Measurements from ENCODE around the gene WWC2.
A peak's percentile ranks its signal among the peaks of the same experiment; 100 is the strongest.

The WWC2 gene

GRCh38 chr4:183261953-183262775, 163.1 kb downstream of the WWC2 start:
- DNase-seq, result peak; percentile 64 to 67

- no peak for DNase-seq
These were observed 163.7 kb downstream of the WWC2 start for GRCh38 chr4:183262776-183263100.

GRCh38 chr4:183263787-183264386, 164.8 kb downstream of the WWC2 start:
- no peak for DNase-seq

- DNase-seq, result no peak
These were observed 165.6 kb downstream of the WWC2 start for GRCh38 chr4:183264614-183265013.

- no peak for DNase-seq
These were observed 167.3 kb downstream of the WWC2 start for GRCh38 chr4:183266371-183266770.

GRCh38 chr4:183268556-183268955, 169.5 kb downstream of the WWC2 start:
- DNase-seq, result no peak

GRCh38 chr4:183272384-183272783, 173.3 kb downstream of the WWC2 start:
- no peak for DNase-seq

- DNase-seq, result no peak
These were observed 177.0 kb downstream of the WWC2 start for GRCh38 chr4:183276106-183276505.

GRCh38 chr4:183284258-183284785, 185.3 kb downstream of the WWC2 start:
- no peak for DNase-seq

- no peak for DNase-seq
These were observed 185.9 kb downstream of the WWC2 start for GRCh38 chr4:183284965-183285364.

- no peak for DNase-seq
These were observed 186.8 kb downstream of the WWC2 start for GRCh38 chr4:183285886-183286285.

- DNase-seq, result no peak
These were observed 187.7 kb downstream of the WWC2 start for GRCh38 chr4:183286590-183287308.

- DNase-seq, result no peak
These were observed 188.2 kb downstream of the WWC2 start for GRCh38 chr4:183287309-183287659.

GRCh38 chr4:183287677-183288076, 188.6 kb downstream of the WWC2 start:
- DNase-seq, result no peak

GRCh38 chr4:183288955-183289354, 189.9 kb downstream of the WWC2 start:
- DNase-seq, result no peak

- DNase-seq, result no peak
These were observed 190.6 kb downstream of the WWC2 start for GRCh38 chr4:183289688-183290087.

- no peak for DNase-seq
These were observed 192.0 kb downstream of the WWC2 start for GRCh38 chr4:183291070-183291469.

GRCh38 chr4:183295711-183296110, 196.7 kb downstream of the WWC2 start:
- no peak for DNase-seq

GRCh38 chr4:183297675-183298074, 198.6 kb downstream of the WWC2 start:
- DNase-seq, result no peak

GRCh38 chr4:183299464-183299863, 200.4 kb downstream of the WWC2 start:
- DNase-seq, result no peak

- DNase-seq, result no peak
These were observed 201.0 kb downstream of the WWC2 start for GRCh38 chr4:183300070-183300469.

GRCh38 chr4:183300655-183301054, 201.6 kb downstream of the WWC2 start:
- DNase-seq, result no peak

GRCh38 chr4:183303301-183303700, 204.2 kb downstream of the WWC2 start:
- no peak for DNase-seq

- no peak for DNase-seq
These were observed 205.0 kb downstream of the WWC2 start for GRCh38 chr4:183304067-183304466.
